K562 (cell line): ENCODE results near the gene SV2C. TPM values are rescaled to one million over a fixed set of nuclear protein-coding genes. Genes with fewer than 3 reads are reported as not detected.

ENCODE experiments used
- CHD4 ChIP-seq: fragments of 200-600 bp; sonication (generic); IDR thresholded peaks from 3 replicates; pipeline ENCODE4 v1.6.1; 2012; ENCODE audit warnings: low read depth, mild to moderate bottlenecking, mixed read lengths, low read length, inconsistent platforms; ENCODE audit not compliant: insufficient read depth, insufficient replicate concordance, poor library complexity, severe bottlenecking
- DPF2 ChIP-seq: fragments of 450-650 bp; IDR thresholded peaks from 2 replicates; pipeline ENCODE4 v1.6.1; 2016
- EP300 ChIP-seq: IDR thresholded peaks from 2 replicates; pipeline ENCODE4 v1.6.1; 2012; ENCODE audit warnings: low read length, improper control_type of control experiment
- EP400 ChIP-seq: fragments of 450-650 bp; IDR thresholded peaks from 2 replicates; pipeline ENCODE4 v1.6.1; 2017; ENCODE audit warnings: antibody characterized with exemption, mild to moderate bottlenecking, moderate library complexity
- GATAD2A ChIP-seq: fragments of 450-650 bp; IDR thresholded peaks from 2 replicates; pipeline ENCODE4 v1.6.1; 2017
- GTF2E2 ChIP-seq: fragments of 200-800 bp; sonication (Bioruptor generic); IDR thresholded peaks from 2 replicates; pipeline ENCODE4 v1.6.1; 2016; ENCODE audit warnings: missing genetic modification characterization, missing compliant biosample characterization
- HMGN3 ChIP-seq: IDR thresholded peaks from 2 replicates; pipeline ENCODE4 v1.6.1; 2011; ENCODE audit warnings: borderline replicate concordance, low read depth, mild to moderate bottlenecking, mixed read lengths, low read length; ENCODE audit not compliant: insufficient read length; ENCODE audit errors: extremely low read depth
- IFI16 ChIP-seq: fragments of 250-450 bp; sonication (Bioruptor Pico); IDR thresholded peaks from 2 replicates; pipeline ENCODE4 v2.1.2; 2022; ENCODE audit warnings: mild to moderate bottlenecking, inconsistent platforms
- KDM2B ChIP-seq: fragments of 250-450 bp; sonication (Bioruptor Pico); IDR thresholded peaks from 2 replicates; pipeline ENCODE4 v1.8.0; 2021; ENCODE audit warnings: mild to moderate bottlenecking, moderate library complexity
- MECOM ChIP-seq: fragments of 250-450 bp; sonication (Bioruptor Pico); IDR thresholded peaks from 2 replicates; pipeline ENCODE4 v1.8.0; 2022; ENCODE audit warnings: inconsistent platforms
- MTF1 ChIP-seq: fragments of 250-450 bp; sonication (Bioruptor Pico); IDR thresholded peaks from 2 replicates; pipeline ENCODE4 v1.9.0; 2021; ENCODE audit warnings: moderate library complexity, mild to moderate bottlenecking, inconsistent platforms, borderline replicate concordance
- NCOA4 ChIP-seq: fragments of 450-650 bp; IDR thresholded peaks from 2 replicates; pipeline ENCODE4 v1.6.1; 2018; ENCODE audit warnings: mild to moderate bottlenecking; ENCODE audit not compliant: partially characterized antibody
- NR3C1 ChIP-seq: sonication (generic); formaldehyde crosslinking; IDR thresholded peaks from 2 replicates; pipeline ENCODE4 v1.8.1; 2022; ENCODE audit warnings: missing genetic modification reagents
- PHTF2 ChIP-seq: fragments of 250-450 bp; sonication (Bioruptor Pico); IDR thresholded peaks from 2 replicates; pipeline ENCODE4 v1.5.0; 2021; ENCODE audit warnings: mild to moderate bottlenecking
- PTBP1 ChIP-seq: fragments of 200-400 bp; formaldehyde crosslinking; IDR thresholded peaks from 2 replicates; pipeline ENCODE4 v1.6.1; 2017; ENCODE audit warnings: low read depth, low read length
- RB1 ChIP-seq: fragments of 450-650 bp; IDR thresholded peaks from 2 replicates; pipeline ENCODE4 v1.6.1; 2017; ENCODE audit warnings: low read depth, mild to moderate bottlenecking
- RCOR1 ChIP-seq, 2 experiments: IDR thresholded peaks; 2 replicates each; pipeline ENCODE4 v1.6.1; 2012; ENCODE audit warnings: low read depth in 2 of 2, low read length in 2 of 2, borderline replicate concordance in 1 of 2, improper control_type of control experiment in 1 of 2
- RNF2 ChIP-seq: sonication (generic); IDR thresholded peaks from 2 replicates; pipeline ENCODE4 v1.6.1; 2016
- SMARCC2 ChIP-seq: fragments of 450-650 bp; IDR thresholded peaks from 2 replicates; pipeline ENCODE4 v1.6.1; 2017; ENCODE audit warnings: antibody characterized with exemption, moderate library complexity, mild to moderate bottlenecking, low read depth
- SMARCE1 ChIP-seq: fragments of 450-650 bp; IDR thresholded peaks from 2 replicates; pipeline ENCODE4 v1.7.1; 2016; ENCODE audit warnings: mild to moderate bottlenecking
- SOX6 ChIP-seq: fragments of 450-650 bp; IDR thresholded peaks from 2 replicates; pipeline ENCODE4 v1.6.1; 2014; ENCODE audit warnings: mild to moderate bottlenecking
- SRF ChIP-seq, 2 experiments: fragments of 250-450, 450-650 bp in 1 of 2; sonication (Bioruptor Pico) in 1 of 2; sonication (generic) in 1 of 2; formaldehyde crosslinking; IDR thresholded peaks; 2 replicates each; pipeline versions ENCODE4 v1.5.0 to v1.5.1; 2020 to 2022; ENCODE audit warnings: mild to moderate bottlenecking in 1 of 2, missing genetic modification reagents in 1 of 2
- SRSF9 ChIP-seq: fragments of 200-400 bp; formaldehyde crosslinking; IDR thresholded peaks from 2 replicates; pipeline ENCODE4 v1.6.1; 2017; ENCODE audit warnings: low read depth, low read length, borderline replicate concordance
- STAT5B ChIP-seq: fragments of 250-450 bp; sonication (Bioruptor Pico); IDR thresholded peaks from 2 replicates; pipeline ENCODE4 v1.8.0; 2021; ENCODE audit warnings: mild to moderate bottlenecking, inconsistent platforms
- TCF7L2 ChIP-seq: fragments of 150-350 bp; IDR thresholded peaks from 2 replicates; pipeline ENCODE4 v1.6.1; 2016; ENCODE audit warnings: low read depth, mild to moderate bottlenecking, low read length, moderate library complexity
- TEAD4 ChIP-seq, 2 experiments: sonication (generic) in 1 of 2; formaldehyde crosslinking in 1 of 2; IDR thresholded peaks; 2 replicates each; pipeline versions ENCODE4 v1.6.1 to v1.8.0; 2012 to 2022; ENCODE audit warnings: borderline replicate concordance in 1 of 2, inconsistent platforms in 1 of 2, low read length in 1 of 2, mild to moderate bottlenecking in 1 of 2, missing genetic modification reagents in 1 of 2
- ZBTB1 ChIP-seq: sonication (generic); formaldehyde crosslinking; IDR thresholded peaks from 2 replicates; pipeline ENCODE4 v1.8.1; 2023; ENCODE audit warnings: missing genetic modification reagents, low read depth, mild to moderate bottlenecking, borderline replicate concordance
- ZNF212 ChIP-seq: fragments of 450-650 bp; formaldehyde crosslinking; IDR thresholded peaks from 2 replicates; pipeline ENCODE4 v1.4.0; 2020; ENCODE audit warnings: mild to moderate bottlenecking
- ZNF263 ChIP-seq: sonication (generic); formaldehyde crosslinking; IDR thresholded peaks from 2 replicates; pipeline ENCODE4 v1.8.0; 2022; ENCODE audit warnings: mild to moderate bottlenecking, missing genetic modification reagents, borderline replicate concordance
- ZNF75A ChIP-seq: fragments of 450-650 bp; formaldehyde crosslinking; IDR thresholded peaks from 2 replicates; pipeline ENCODE4 v1.4.0; 2020; ENCODE audit warnings: mild to moderate bottlenecking
- polyA plus RNA-seq, 8 experiments: library from polyadenylated mRNA; depleted of rRNA in 4 of 8; stranded (reverse) in 5 of 8; unstranded in 3 of 8; fragments of >200 nt; fragmentation: Nextera tagmentation in 2 of 8; fragmentation: Illumina TruSeq in 1 of 8; extraction: Ambion mirVana in 2 of 8; extraction: Trizol in 1 of 8; gene quantifications; 2 replicates each; pipeline versions ENCODE4 v1.2.1 to v1.2.3, GENCODE V29; 2011 to 2014; ENCODE audit warnings: inconsistent platforms in 1 of 8, missing spikeins in 1 of 8
- total RNA-seq, 7 experiments: library from RNA; depleted of rRNA in 6 of 7; stranded (reverse); fragments of >200 nt in 6 of 7; fragmentation: Illumina TruSeq in 2 of 7; extraction: Trizol in 2 of 7; gene quantifications; 2 replicates each; pipeline versions ENCODE4 v1.2.1 to v1.2.3, GENCODE V29; 2011 to 2021; ENCODE audit warnings: low replicate concordance in 1 of 7
- TF ChIP-seq, protein P1 (sequence below): fragments of 450-650 bp; formaldehyde crosslinking; IDR thresholded peaks from 2 replicates; pipeline ENCODE4 v1.4.0; 2022; ENCODE audit warnings: missing genetic modification characterization
- TF ChIP-seq, protein P2 (sequence below): fragments of 450-650 bp; IDR thresholded peaks from 2 replicates; pipeline ENCODE4 v1.6.1; 2016; ENCODE audit warnings: missing biosample characterization, missing genetic modification characterization

The SV2C gene
- total and polyA plus RNA-seq, 9 of the 15 experiments (the other 6 are each of a cell fraction or from before 2014, with no cell fraction given): 0.05 TPM; not detected in 8

DNA sequence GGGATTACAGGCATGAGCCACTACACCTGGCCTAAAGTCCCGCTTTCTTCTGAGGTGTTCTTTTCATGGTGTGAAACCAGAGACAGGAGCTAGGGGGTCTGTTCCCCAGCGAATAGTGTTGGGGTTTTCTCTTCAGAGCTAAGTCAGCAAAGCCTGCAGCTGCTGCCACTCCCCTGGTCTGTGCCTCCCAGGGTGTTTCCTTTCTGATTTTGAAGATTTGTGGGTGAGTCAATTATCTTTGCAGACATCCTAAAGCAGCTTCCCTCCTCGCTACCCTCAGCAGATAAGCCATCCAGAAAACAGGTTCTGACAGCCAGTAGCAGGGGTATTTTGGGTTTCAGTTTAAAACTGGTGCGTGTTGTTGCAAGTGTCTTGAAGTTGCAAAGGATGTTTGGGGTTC is 247.9 kb downstream of the SV2C start (continued):
- no peak for TF ChIP-seq ZNF75A (CRISPR knock-in tag)
- TF ChIP-seq DPF2: peak; percentile 38; the same call in 1 of the 2 replicates
- TF ChIP-seq ZNF212: no peak
- TF ChIP-seq GATAD2A: no peak
- TF ChIP-seq, protein P1, sequence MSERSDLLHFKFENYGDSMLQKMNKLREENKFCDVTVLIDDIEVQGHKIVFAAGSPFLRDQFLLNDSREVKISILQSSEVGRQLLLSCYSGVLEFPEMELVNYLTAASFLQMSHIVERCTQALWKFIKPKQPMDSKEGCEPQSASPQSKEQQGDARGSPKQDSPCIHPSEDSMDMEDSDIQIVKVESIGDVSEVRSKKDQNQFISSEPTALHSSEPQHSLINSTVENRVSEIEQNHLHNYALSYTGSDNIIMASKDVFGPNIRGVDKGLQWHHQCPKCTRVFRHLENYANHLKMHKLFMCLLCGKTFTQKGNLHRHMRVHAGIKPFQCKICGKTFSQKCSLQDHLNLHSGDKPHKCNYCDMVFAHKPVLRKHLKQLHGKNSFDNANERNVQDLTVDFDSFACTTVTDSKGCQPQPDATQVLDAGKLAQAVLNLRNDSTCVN (CRISPR knock-in tag): no peak
- TF ChIP-seq SMARCC2: no peak
- no peak for TF ChIP-seq CHD4
- TF ChIP-seq ZBTB1 (CRISPR knock-in tag): no peak
- TF ChIP-seq MECOM: 0 out of 2 replicates have a peak, but pooled peaks have one; percentile 24
- no peak for TF ChIP-seq STAT5B (CRISPR knock-in tag)
- 0 out of 2 replicates have a peak, but pooled peaks have one; percentile 35 for TF ChIP-seq SMARCE1
- TF ChIP-seq SRF (CRISPR knock-in tag; IDR thresholded peaks at IDR 0.05): no peak
- no peak for TF ChIP-seq GTF2E2 (tag)
- TF ChIP-seq RCOR1 (IDR thresholded peaks at IDR 0.05; ENCODE audit: borderline replicate concordance in 1 of 2, low read depth in 2 of 2, low read length in 2 of 2): peak in 1 of 2 experiments; percentile 79; a peak in 2 of 4 replicates
- 0 out of 2 replicates have a peak, but pooled peaks have one; percentile 17 for TF ChIP-seq SOX6
- TF ChIP-seq HMGN3: no peak
- TF ChIP-seq IFI16: no peak
- TF ChIP-seq, protein P2, sequence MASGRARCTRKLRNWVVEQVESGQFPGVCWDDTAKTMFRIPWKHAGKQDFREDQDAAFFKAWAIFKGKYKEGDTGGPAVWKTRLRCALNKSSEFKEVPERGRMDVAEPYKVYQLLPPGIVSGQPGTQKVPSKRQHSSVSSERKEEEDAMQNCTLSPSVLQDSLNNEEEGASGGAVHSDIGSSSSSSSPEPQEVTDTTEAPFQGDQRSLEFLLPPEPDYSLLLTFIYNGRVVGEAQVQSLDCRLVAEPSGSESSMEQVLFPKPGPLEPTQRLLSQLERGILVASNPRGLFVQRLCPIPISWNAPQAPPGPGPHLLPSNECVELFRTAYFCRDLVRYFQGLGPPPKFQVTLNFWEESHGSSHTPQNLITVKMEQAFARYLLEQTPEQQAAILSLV (tag): no peak
- no peak for TF ChIP-seq NCOA4
- TF ChIP-seq RB1: no peak
- no peak for TF ChIP-seq MTF1
- no peak for TF ChIP-seq EP400
- peak; percentile 24; the same call in 1 of the 2 replicates for TF ChIP-seq RNF2
- no peak for TF ChIP-seq KDM2B (CRISPR knock-in tag)
- no peak for TF ChIP-seq PHTF2 (CRISPR knock-in tag)
- no peak for TF ChIP-seq NR3C1 (CRISPR knock-in tag)
- TF ChIP-seq ZNF263 (CRISPR knock-in tag): no peak
- peak; percentile 49; the same call in 1 of the 2 replicates for TF ChIP-seq EP300
- no peak for TF ChIP-seq TEAD4 (IDR thresholded peaks at IDR 0.05; ENCODE audit: low read length)
- TF ChIP-seq TEAD4 (CRISPR knock-in tag; IDR thresholded peaks at IDR 0.05; ENCODE audit: borderline replicate concordance): no peak
- no peak for TF ChIP-seq TCF7L2
- no peak for TF ChIP-seq SRSF9
- no peak for TF ChIP-seq PTBP1
